GM12878 (cell line): ENCODE data around the gene DAPK2. TPM values are rescaled to one million over a fixed set of nuclear protein-coding genes. Genes with fewer than 3 reads are reported as not detected.
A peak's percentile ranks its signal among the peaks of the same experiment; 100 is the strongest.

Experiments used
- ASH2L ChIP-seq: fragments of 300-600, 200-600 bp; sonication (generic); IDR thresholded peaks from 2 replicates; pipeline ENCODE4 v1.6.1; 2017; ENCODE audit warnings: low read depth, mild to moderate bottlenecking, borderline replicate concordance
- CHD4 ChIP-seq: fragments of 200-600 bp; sonication (generic); IDR thresholded peaks from 2 replicates; pipeline ENCODE4 v1.6.1; 2016; ENCODE audit warnings: mild to moderate bottlenecking
- EGR1 ChIP-seq, 2 experiments: IDR thresholded peaks; 1 replicate in 1 of 2; 2 replicates in 1 of 2; pipeline ENCODE4 v1.6.1; 2011 to 2012; ENCODE audit warnings: low read depth in 2 of 2, low read length in 2 of 2, borderline replicate concordance in 1 of 2, mild to moderate bottlenecking in 1 of 2, moderate library complexity in 1 of 2
- FOS ChIP-seq: IDR thresholded peaks from 3 replicates; pipeline ENCODE4 v1.6.1; 2011; ENCODE audit warnings: borderline replicate concordance; ENCODE audit not compliant: insufficient read length; ENCODE audit errors: extremely low read depth
- HDGF ChIP-seq: fragments of 450-650 bp; IDR thresholded peaks from 2 replicates; pipeline ENCODE4 v1.6.1; 2016; ENCODE audit warnings: antibody characterized with exemption
- KDM1A ChIP-seq: fragments of 200-600 bp; sonication (generic); IDR thresholded peaks from 2 replicates; pipeline ENCODE4 v1.6.1; 2016; ENCODE audit warnings: borderline replicate concordance
- MEF2B ChIP-seq: fragments of 450-650 bp; IDR thresholded peaks from 2 replicates; pipeline ENCODE4 v1.6.1; 2018; ENCODE audit warnings: mild to moderate bottlenecking, moderate library complexity; ENCODE audit not compliant: partially characterized antibody, poor library complexity, severe bottlenecking
- MYB ChIP-seq: fragments of 150-350 bp; IDR thresholded peaks from 2 replicates; pipeline ENCODE4 v1.6.1; 2014; ENCODE audit warnings: mild to moderate bottlenecking, low read depth, low read length, borderline replicate concordance
- STAT1 ChIP-seq: fragments of 450-650 bp; conservative IDR thresholded peaks from 2 replicates; pipeline ENCODE4 v1.6.1; 2014; ENCODE audit warnings: antibody characterized with exemption, mild to moderate bottlenecking
- SUZ12 ChIP-seq: fragments of 200-600 bp; sonication (generic); IDR thresholded peaks from one replicate; pipeline ENCODE4 v1.6.1; 2018; ENCODE audit warnings: antibody characterized with exemption, mild to moderate bottlenecking; ENCODE audit not compliant: unreplicated experiment
- ZNF274 ChIP-seq: IDR thresholded peaks from one replicate; pipeline ENCODE4 v1.8.0; 2011; ENCODE audit not compliant: insufficient read length, insufficient read depth
- polyA plus RNA-seq, 11 experiments: library from polyadenylated mRNA; depleted of rRNA in 4 of 11; unstranded in 6 of 11; stranded (reverse) in 5 of 11; fragments of >200 nt; fragmentation: Nextera tagmentation in 4 of 11; fragmentation: Illumina TruSeq in 1 of 11; extraction: Ambion mirVana in 4 of 11; extraction: Trizol in 1 of 11; gene quantifications; 1 replicate in 1 of 11; 2 replicates in 10 of 11; pipeline versions ENCODE4 v1.2.1 to v1.2.3, GENCODE V29; 2011 to 2016; ENCODE audit warnings: inconsistent platforms in 2 of 11, missing spikeins in 2 of 11, low read depth in 1 of 11
- total RNA-seq, 4 experiments: library from RNA; depleted of rRNA in 3 of 4; stranded (reverse); fragments of >200 nt in 3 of 4; fragmentation: Illumina TruSeq in 1 of 4; extraction: Trizol in 1 of 4; gene quantifications; 2 replicates each; pipeline versions ENCODE4 v1.2.1 to v1.2.3, GENCODE V29; 2013 to 2021
- TF ChIP-seq, protein P1 (sequence below): IDR thresholded peaks from 2 replicates; pipeline ENCODE4 v1.6.1; 2012; ENCODE audit warnings: mild to moderate bottlenecking, low read depth, low read length
- TF ChIP-seq, protein P2 (sequence below): fragments of 150-350 bp; IDR thresholded peaks from 2 replicates; pipeline ENCODE4 v1.6.1; 2016; ENCODE audit warnings: low read depth, low read length
- TF ChIP-seq, protein P3 (sequence below): fragments of 450-650 bp; IDR thresholded peaks from 2 replicates; pipeline ENCODE4 v1.6.1; 2017; ENCODE audit warnings: mild to moderate bottlenecking
- TF ChIP-seq, protein P4 (sequence below): IDR thresholded peaks from 2 replicates; pipeline ENCODE4 v1.6.1; 2011; ENCODE audit warnings: low read depth, low read length, improper control_type of control experiment, borderline replicate concordance

Gene DAPK2
- total and polyA plus RNA-seq, 10 of the 15 experiments (the other 5 are each of a cell fraction or from before 2014, with no cell fraction given): 0.69 to 8.4 (median 4.1) TPM

DNA sequence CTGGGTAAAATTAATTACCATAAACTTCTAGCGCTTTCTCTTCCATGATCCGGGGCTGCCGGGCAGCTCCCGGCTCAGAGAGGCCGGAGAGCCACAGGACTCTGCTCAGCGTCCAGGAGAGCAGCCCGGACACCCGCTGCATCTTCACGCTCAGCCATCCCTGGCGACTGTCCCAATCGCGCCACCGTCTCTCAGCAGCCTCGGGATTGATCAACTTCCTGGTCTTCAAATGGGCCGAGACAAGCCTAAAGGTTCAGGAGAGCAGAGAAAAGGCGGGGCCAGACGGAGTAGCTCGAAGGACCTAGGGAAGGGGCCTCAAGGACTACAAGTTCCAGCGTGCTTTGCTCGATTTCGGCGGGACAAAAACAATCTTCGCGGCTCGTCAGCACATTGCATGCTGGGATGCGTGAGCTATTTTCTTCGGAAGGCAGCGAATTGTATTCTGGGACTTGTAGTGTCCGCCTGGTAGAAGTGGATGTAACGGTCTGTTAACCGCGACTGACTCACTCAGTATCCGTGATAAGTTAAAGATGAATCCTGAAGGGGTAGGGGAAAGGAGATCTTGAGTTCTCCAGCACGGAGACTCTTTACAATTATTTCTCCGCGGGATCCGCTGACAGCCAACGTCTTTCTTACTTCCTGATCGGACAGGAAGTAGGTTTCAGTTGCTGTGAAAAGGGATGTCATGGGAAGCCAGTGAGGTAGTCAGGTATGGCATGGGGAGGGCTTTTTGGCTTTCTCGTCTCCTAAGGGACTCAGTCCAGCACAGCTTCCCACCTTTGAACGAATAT lies 47.5 kb upstream of the DAPK2 start, which contains the start of gene CIAO2A (continued):
- TF ChIP-seq, protein P1, sequence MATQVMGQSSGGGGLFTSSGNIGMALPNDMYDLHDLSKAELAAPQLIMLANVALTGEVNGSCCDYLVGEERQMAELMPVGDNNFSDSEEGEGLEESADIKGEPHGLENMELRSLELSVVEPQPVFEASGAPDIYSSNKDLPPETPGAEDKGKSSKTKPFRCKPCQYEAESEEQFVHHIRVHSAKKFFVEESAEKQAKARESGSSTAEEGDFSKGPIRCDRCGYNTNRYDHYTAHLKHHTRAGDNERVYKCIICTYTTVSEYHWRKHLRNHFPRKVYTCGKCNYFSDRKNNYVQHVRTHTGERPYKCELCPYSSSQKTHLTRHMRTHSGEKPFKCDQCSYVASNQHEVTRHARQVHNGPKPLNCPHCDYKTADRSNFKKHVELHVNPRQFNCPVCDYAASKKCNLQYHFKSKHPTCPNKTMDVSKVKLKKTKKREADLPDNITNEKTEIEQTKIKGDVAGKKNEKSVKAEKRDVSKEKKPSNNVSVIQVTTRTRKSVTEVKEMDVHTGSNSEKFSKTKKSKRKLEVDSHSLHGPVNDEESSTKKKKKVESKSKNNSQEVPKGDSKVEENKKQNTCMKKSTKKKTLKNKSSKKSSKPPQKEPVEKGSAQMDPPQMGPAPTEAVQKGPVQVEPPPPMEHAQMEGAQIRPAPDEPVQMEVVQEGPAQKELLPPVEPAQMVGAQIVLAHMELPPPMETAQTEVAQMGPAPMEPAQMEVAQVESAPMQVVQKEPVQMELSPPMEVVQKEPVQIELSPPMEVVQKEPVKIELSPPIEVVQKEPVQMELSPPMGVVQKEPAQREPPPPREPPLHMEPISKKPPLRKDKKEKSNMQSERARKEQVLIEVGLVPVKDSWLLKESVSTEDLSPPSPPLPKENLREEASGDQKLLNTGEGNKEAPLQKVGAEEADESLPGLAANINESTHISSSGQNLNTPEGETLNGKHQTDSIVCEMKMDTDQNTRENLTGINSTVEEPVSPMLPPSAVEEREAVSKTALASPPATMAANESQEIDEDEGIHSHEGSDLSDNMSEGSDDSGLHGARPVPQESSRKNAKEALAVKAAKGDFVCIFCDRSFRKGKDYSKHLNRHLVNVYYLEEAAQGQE: no peak
- TF ChIP-seq EGR1 (IDR thresholded peaks at IDR 0.05; ENCODE audit: borderline replicate concordance in 1 of 2, low read depth in 2 of 2, low read length in 2 of 2) (no peak), STAT1 (peak; percentile 31; the same call in 1 of the 2 replicates), MYB (no peak), ZNF274 (no peak), ASH2L (no peak), MEF2B (no peak), SUZ12 (no peak), FOS (no peak), CHD4 (no peak), HDGF (peak; percentile 47; the same call in 1 of the 2 replicates), KDM1A (no peak)
- TF ChIP-seq, protein P2, sequence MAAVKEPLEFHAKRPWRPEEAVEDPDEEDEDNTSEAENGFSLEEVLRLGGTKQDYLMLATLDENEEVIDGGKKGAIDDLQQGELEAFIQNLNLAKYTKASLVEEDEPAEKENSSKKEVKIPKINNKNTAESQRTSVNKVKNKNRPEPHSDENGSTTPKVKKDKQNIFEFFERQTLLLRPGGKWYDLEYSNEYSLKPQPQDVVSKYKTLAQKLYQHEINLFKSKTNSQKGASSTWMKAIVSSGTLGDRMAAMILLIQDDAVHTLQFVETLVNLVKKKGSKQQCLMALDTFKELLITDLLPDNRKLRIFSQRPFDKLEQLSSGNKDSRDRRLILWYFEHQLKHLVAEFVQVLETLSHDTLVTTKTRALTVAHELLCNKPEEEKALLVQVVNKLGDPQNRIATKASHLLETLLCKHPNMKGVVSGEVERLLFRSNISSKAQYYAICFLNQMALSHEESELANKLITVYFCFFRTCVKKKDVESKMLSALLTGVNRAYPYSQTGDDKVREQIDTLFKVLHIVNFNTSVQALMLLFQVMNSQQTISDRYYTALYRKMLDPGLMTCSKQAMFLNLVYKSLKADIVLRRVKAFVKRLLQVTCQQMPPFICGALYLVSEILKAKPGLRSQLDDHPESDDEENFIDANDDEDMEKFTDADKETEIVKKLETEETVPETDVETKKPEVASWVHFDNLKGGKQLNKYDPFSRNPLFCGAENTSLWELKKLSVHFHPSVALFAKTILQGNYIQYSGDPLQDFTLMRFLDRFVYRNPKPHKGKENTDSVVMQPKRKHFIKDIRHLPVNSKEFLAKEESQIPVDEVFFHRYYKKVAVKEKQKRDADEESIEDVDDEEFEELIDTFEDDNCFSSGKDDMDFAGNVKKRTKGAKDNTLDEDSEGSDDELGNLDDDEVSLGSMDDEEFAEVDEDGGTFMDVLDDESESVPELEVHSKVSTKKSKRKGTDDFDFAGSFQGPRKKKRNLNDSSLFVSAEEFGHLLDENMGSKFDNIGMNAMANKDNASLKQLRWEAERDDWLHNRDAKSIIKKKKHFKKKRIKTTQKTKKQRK: no peak
- TF ChIP-seq, protein P3, sequence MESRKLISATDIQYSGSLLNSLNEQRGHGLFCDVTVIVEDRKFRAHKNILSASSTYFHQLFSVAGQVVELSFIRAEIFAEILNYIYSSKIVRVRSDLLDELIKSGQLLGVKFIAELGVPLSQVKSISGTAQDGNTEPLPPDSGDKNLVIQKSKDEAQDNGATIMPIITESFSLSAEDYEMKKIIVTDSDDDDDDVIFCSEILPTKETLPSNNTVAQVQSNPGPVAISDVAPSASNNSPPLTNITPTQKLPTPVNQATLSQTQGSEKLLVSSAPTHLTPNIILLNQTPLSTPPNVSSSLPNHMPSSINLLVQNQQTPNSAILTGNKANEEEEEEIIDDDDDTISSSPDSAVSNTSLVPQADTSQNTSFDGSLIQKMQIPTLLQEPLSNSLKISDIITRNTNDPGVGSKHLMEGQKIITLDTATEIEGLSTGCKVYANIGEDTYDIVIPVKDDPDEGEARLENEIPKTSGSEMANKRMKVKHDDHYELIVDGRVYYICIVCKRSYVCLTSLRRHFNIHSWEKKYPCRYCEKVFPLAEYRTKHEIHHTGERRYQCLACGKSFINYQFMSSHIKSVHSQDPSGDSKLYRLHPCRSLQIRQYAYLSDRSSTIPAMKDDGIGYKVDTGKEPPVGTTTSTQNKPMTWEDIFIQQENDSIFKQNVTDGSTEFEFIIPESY: no peak
- TF ChIP-seq, protein P4, sequence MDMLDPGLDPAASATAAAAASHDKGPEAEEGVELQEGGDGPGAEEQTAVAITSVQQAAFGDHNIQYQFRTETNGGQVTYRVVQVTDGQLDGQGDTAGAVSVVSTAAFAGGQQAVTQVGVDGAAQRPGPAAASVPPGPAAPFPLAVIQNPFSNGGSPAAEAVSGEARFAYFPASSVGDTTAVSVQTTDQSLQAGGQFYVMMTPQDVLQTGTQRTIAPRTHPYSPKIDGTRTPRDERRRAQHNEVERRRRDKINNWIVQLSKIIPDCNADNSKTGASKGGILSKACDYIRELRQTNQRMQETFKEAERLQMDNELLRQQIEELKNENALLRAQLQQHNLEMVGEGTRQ: no peak
